Activated CD4-positive, alpha-beta T cell treated with anti-CD3 and anti-CD28 coated beads, Interleukin-2, amount 10 ng/mL, durations not matched to agents 7 days and 5 days (primary cell): ENCODE measurements around the gene PLCXD1. TPM values are rescaled to one million over a fixed set of nuclear protein-coding genes. Genes with fewer than 3 reads are reported as not detected.
A peak's percentile ranks its signal among the peaks of the same experiment; 100 is the strongest.
"Not testable (repeated sequence)": the region's sequence is repeated elsewhere in the genome, so short reads cannot be mapped to it uniquely, and the experiment has no call there.

ENCODE experiments used
- CTCF ChIA-PET: fragments of 350-600 bp; sonication (Branson Sonifier 250); formaldehyde crosslinking; loops from one replicate; lab custom pipeline; 2021; ENCODE audit warnings: antibody characterized with exemption; lab: Charles Lee
- POLR2A ChIA-PET: fragments of 350-600 bp; sonication (Branson Sonifier 250); formaldehyde crosslinking; loops from one replicate; lab custom pipeline; 2021; ENCODE audit warnings: antibody characterized with exemption; lab: Charles Lee
- DNase-seq: peaks from one replicate; pipeline ENCODE4 v3.0.0-alpha.2; 2020
- H3K27ac Mint-ChIP-seq: one replicate; pipeline ENCODE4 v1.8.0; 2021; ENCODE audit warnings: mild to moderate bottlenecking, moderate library complexity, mixed read lengths
- H3K27me3 Mint-ChIP-seq: one replicate; pipeline ENCODE4 v1.8.0; 2021; ENCODE audit warnings: mixed read lengths
- H3K36me3 Mint-ChIP-seq: one replicate; pipeline ENCODE4 v1.8.0; 2021; ENCODE audit warnings: low read depth, mixed read lengths
- H3K4me1 Mint-ChIP-seq: one replicate; pipeline ENCODE4 v1.8.0; 2021; ENCODE audit warnings: mixed read lengths
- H3K4me3 Mint-ChIP-seq: one replicate; pipeline ENCODE4 v1.8.0; 2021; ENCODE audit warnings: mild to moderate bottlenecking, moderate library complexity, mixed read lengths
- H3K9me3 Mint-ChIP-seq: one replicate; pipeline ENCODE4 v1.8.0; 2021; ENCODE audit warnings: mixed read lengths
- total RNA-seq, 2 experiments: library from RNA; stranded (reverse); gene quantifications; one replicate each; pipeline ENCODE4 v1.2.3, GENCODE V29; 2021

The PLCXD1 gene
- total RNA-seq, 2 experiments from 2014 or later, result 60.1 to 63.4 TPM

DNA sequence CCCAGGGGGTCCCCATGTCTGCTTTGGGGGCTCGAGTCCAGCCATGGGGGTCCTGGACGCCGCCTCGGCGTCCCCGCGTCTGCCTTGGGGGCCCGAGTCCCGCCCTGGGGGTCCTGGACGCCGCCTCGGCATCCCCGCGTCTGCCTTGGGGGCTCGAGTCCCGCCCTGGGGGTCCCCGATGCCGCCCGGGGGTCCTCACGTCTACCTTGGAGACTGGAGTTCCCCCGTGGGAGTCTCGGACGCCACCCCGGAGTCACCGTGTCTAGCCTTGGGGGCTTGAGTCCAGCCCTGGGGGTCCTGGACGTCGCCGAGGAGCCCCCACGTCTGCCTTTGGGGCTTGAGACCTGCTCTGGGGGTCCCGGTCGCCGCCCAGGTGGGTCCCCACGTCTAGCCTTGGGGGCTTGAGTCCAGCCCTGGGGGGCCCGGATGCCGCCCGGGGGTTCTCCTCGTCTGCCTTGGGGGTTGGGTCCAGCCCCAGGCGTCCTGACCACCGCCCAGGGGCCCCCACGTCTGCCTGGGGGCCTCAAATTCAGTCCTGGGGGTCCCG, 38.5 kb downstream of the PLCXD1 start:
- no peaks in the 10 kb centered on the region for H3K27me3 Mint-ChIP-seq

GRCh38 chrX:320126-320783, 39.1 kb downstream of the PLCXD1 start:
- ChIA-PET POLR2A (no interaction called here), CTCF (no interaction called here)
- peak overlapping the region; percentile 79 for H3K4me3 Mint-ChIP-seq
- peaks cover 48% of the 10 kb centered on the region for H3K4me1 Mint-ChIP-seq
- no peaks in the 10 kb centered on the region for H3K27me3 Mint-ChIP-seq
- DNase-seq, result peak; percentile 19
- H3K9me3 Mint-ChIP-seq, result no peaks in the 10 kb centered on the region
- peaks cover 7% of the 10 kb centered on the region for H3K36me3 Mint-ChIP-seq
- H3K27ac Mint-ChIP-seq, result peak overlapping the region; percentile 91

More for the DNA sequence above, 38.5 kb downstream of the PLCXD1 start:
- DNase-seq, result peak; percentile 14
- POLR2A ChIA-PET, result no interaction called here
- Mint-ChIP-seq H3K4me1 (peaks cover 44% of the 10 kb centered on the region), H3K4me3 (peak overlapping the region; percentile 79), H3K36me3 (peaks cover 7% of the 10 kb centered on the region), H3K9me3 (no peaks in the 10 kb centered on the region), H3K27ac (peak overlapping the region; percentile 91)
- CTCF ChIA-PET, result no interaction called here

- CTCF ChIA-PET, result no interaction called here
- peak overlapping the region; percentile 30 for H3K4me3 Mint-ChIP-seq
- DNase-seq, result peak; percentile 54
- peaks cover 2% of the 10 kb centered on the region for H3K36me3 Mint-ChIP-seq
- no peaks in the 10 kb centered on the region for H3K9me3 Mint-ChIP-seq
- H3K4me1 Mint-ChIP-seq, result peaks cover 38% of the 10 kb centered on the region
- POLR2A ChIA-PET, result no interaction called here
- H3K27ac Mint-ChIP-seq, result peak overlapping the region; percentile 80
- no peaks in the 10 kb centered on the region for H3K27me3 Mint-ChIP-seq
Measured at GRCh38 chrX:323721-324628, 42.8 kb downstream of the PLCXD1 start.

- CTCF ChIA-PET, H3K4me3 Mint-ChIP-seq, H3K27me3 Mint-ChIP-seq, H3K36me3 Mint-ChIP-seq, H3K9me3 Mint-ChIP-seq, POLR2A ChIA-PET: not testable (repeated sequence)
- DNase-seq, result peak; percentile 60
- H3K27ac Mint-ChIP-seq, result peak overlapping the region; percentile 69
- peaks cover 38% of the 10 kb centered on the region for H3K4me1 Mint-ChIP-seq
Measured at GRCh38 chrX:324664-325063, 43.5 kb downstream of the PLCXD1 start.

GRCh38 chrX:327660-328126, 46.5 kb downstream of the PLCXD1 start:
- ChIA-PET CTCF (no interaction called here), POLR2A (no interaction called here)
- Mint-ChIP-seq H3K4me3 (no peak overlapping the region), H3K27ac (no peak overlapping the region), H3K9me3 (peaks cover 2% of the 10 kb centered on the region), H3K27me3 (peaks cover 3% of the 10 kb centered on the region), H3K36me3 (no peaks in the 10 kb centered on the region), H3K4me1 (peaks cover 24% of the 10 kb centered on the region)
- peak; percentile 5 for DNase-seq

GRCh38 chrX:329291-329910, 48.2 kb downstream of the PLCXD1 start:
- Mint-ChIP-seq H3K4me3 (no peak overlapping the region), H3K27me3 (peaks cover 3% of the 10 kb centered on the region), H3K27ac (no peak overlapping the region), H3K4me1 (peaks cover 9% of the 10 kb centered on the region), H3K36me3 (no peaks in the 10 kb centered on the region), H3K9me3 (peaks cover 2% of the 10 kb centered on the region)
- CTCF ChIA-PET, result no interaction called here
- POLR2A ChIA-PET, result no interaction called here
- DNase-seq, result peak; percentile 4

- H3K9me3 Mint-ChIP-seq, H3K4me1 Mint-ChIP-seq, CTCF ChIA-PET, H3K36me3 Mint-ChIP-seq, POLR2A ChIA-PET, H3K4me3 Mint-ChIP-seq, H3K27me3 Mint-ChIP-seq, H3K27ac Mint-ChIP-seq: not testable (repeated sequence)
- peak; percentile 2 for DNase-seq
Measured at GRCh38 chrX:330141-330725, 49.1 kb downstream of the PLCXD1 start.

DNA sequence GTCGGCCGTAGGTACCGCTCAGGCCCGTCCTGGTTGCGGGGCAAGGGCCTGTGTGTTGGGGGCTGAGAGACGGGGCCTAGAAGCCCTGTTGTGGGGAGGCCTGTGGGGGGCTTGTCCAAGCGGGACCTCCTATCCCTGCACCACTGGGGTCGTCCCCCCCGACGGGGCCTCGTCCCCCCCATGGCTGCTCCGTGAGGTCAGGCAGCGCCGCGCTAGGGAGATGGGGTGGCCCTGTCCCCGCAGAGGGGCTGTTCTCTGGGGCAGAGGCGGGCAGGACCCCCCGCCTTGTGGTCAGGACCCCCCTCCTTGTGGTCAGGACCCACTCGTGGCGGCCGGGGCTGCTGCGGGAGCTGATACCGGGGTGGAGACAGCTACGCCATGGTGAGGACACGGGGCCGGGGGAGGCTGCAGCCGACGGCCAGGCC, 49.6 kb downstream of the PLCXD1 start:
- no peak overlapping the region for H3K27ac Mint-ChIP-seq
- no peak overlapping the region for H3K4me3 Mint-ChIP-seq

DNA sequence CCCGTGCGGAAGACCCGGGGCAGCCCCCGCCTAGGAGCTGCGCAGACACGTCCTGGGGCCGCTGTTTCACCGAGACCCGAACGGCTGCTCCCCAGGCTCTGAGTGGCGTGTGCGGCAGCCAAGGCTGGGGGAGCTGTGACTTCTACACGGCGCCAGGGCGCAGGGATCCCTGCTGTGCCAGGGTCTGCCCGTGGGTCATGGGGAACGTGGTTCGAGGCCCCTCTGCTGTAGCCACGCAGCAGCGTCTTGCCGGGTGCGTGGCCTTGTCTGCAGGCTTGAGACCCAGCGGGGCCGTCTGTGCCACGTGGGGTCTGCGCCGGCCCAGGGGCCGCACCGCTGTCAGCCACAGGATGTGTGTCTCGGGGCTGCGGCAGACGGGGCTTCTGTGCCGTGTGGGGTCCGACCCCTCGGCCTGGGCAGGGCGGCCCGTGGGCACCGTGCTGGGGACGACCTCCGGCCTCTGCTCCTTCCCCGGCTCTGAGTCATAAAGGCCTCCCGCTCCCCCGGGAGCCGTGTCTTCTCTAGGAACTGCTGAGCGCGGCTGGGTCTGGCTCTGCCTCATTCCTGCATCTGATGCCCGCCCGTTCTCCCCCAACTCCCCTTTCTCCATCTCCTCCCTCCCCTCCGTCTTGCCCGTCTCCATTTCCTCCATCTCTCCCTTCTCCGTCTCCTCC, 50.1 kb downstream of the PLCXD1 start:
- Mint-ChIP-seq H3K27me3 (peaks cover 3% of the 10 kb centered on the region), H3K4me1 (no peaks in the 10 kb centered on the region), H3K4me3 (no peak overlapping the region), H3K9me3 (peaks cover 2% of the 10 kb centered on the region), H3K36me3 (peaks cover 3% of the 10 kb centered on the region), H3K27ac (no peak overlapping the region)
- ChIA-PET POLR2A (no interaction called here), CTCF (no interaction called here)
- DNase-seq, result no peak

More for the DNA sequence above, 49.6 kb downstream of the PLCXD1 start:
- POLR2A ChIA-PET, result no interaction called here
- CTCF ChIA-PET, result no interaction called here
- H3K4me1 Mint-ChIP-seq, result peaks cover 2% of the 10 kb centered on the region
- peak; percentile 5 for DNase-seq
- no peaks in the 10 kb centered on the region for H3K36me3 Mint-ChIP-seq
- H3K27me3 Mint-ChIP-seq, result peaks cover 3% of the 10 kb centered on the region
- peaks cover 2% of the 10 kb centered on the region for H3K9me3 Mint-ChIP-seq

DNA sequence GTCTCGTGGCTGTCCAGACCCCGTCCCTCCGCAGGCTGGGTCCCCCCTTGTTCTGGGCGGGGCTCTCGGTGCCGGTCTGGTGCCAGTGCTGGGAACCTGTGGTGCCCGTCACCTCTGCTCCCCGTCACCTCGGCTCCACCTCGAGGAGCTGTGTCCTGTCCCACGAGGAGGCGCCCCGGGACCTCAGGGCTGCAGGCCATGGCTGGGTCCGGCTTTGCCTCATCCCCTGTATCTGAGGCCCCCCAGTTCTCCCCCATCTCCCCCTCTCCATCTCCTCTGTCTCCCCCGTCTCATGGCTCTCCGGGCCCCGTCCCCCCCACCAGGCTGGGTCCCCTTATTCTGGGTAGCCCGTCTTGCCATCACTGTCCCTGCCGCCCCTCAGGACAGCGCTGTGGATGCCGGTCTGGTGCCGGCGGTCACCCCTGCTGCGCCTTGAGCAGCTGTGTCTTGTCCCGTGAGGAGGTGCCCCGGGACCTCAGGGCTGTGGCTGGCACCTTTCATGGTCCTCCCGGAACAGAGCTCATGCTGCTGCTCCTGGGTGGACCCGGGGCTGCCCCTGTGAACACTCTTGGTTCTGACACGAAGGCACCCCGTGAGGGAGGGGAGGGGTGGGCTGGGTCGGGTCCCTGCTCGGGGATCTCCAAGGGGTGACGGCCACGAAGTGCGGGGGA, 50.8 kb downstream of the PLCXD1 start:
- Mint-ChIP-seq H3K4me3 (no peak overlapping the region), H3K36me3 (peaks cover 7% of the 10 kb centered on the region), H3K9me3 (peaks cover 2% of the 10 kb centered on the region), H3K27ac (peak overlapping the region; percentile 60), H3K27me3 (peaks cover 3% of the 10 kb centered on the region), H3K4me1 (no peaks in the 10 kb centered on the region)
- ChIA-PET POLR2A (no interaction called here), CTCF (no interaction called here)
- DNase-seq, result no peak

DNA sequence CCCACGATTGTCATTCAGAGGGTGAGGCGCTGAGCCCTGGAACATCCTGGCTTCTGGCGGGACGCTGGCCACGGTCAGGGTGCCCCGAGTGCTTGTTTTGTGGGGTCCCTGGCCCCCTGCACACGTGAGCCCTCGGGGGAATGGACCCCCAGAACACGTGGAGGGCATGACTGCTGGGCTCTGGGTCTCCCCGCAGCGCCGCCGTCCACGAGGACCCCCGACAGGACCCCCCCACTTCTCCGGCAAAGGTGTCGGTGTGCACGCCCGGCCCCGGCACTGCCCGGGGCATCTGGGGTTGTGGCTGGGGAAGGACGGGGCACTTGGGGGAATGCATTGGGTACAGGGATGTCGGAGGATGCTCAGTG, 51.3 kb downstream of the PLCXD1 start:
- ChIA-PET POLR2A (no interaction called here), CTCF (no interaction called here)
- no peak overlapping the region for H3K27ac Mint-ChIP-seq
- no peak overlapping the region for H3K4me3 Mint-ChIP-seq
- H3K9me3 Mint-ChIP-seq, result peaks cover 2% of the 10 kb centered on the region
- peaks cover 3% of the 10 kb centered on the region for H3K27me3 Mint-ChIP-seq
- no peaks in the 10 kb centered on the region for H3K4me1 Mint-ChIP-seq
- H3K36me3 Mint-ChIP-seq, result peaks cover 11% of the 10 kb centered on the region
- DNase-seq, result no peak
